Measurements from ENCODE around the gene ABHD3. TPM values are rescaled to one million over a fixed set of nuclear protein-coding genes. Genes with fewer than 3 reads are reported as not detected.
"Not testable (repeated sequence)": the region's sequence is repeated elsewhere in the genome, so short reads cannot be mapped to it uniquely, and the experiment has no call there.

Gene ABHD3
- total RNA-seq, 1 donor from 2014 or later, result 10.5 TPM

GRCh38 chr18:21638822-21639221 lies 65.8 kb downstream of the ABHD3 start:
- no peaks in the 10 kb centered on the region for H3K27me3 ChIP-seq (ENCODE audit: control insufficient read depth, insufficient read depth, low read length)
- no peak for TF ChIP-seq CTCF (IDR thresholded peaks at IDR 0.05; ENCODE audit: insufficient read depth, low read length, severe bottlenecking)
- no peak overlapping the region for H3K4me3 ChIP-seq (ENCODE audit: low read depth, low read length)
- H3K36me3 ChIP-seq (ENCODE audit: control insufficient read depth, insufficient read depth, low read length), result peaks cover 1% of the 10 kb centered on the region
- DNase-seq (ENCODE audit: low read depth) (no peak), FAIRE-seq (no peak)

DNA sequence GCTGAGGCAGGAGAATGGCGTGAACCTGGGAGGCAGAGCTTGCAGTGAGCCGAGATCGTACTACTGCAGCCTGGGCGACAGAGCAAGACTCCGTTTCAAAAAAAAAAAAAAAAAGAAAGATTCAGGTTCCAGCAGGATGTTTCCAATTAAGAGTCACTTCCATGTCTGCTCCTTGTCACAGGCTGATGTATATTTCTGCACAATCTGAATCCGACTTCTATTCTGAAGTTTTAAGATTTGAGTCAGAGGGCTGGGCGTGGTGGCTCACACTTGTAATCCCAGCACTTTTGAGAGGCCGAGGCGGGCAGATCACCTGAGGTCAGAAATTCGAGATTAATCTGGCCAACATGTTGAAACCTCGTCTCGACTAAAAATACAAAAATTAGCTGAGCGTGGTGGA lies 67.8 kb downstream of the ABHD3 start:
- FAIRE-seq (no peak), DNase-seq (ENCODE audit: low read depth) (no peak)
- Histone ChIP-seq H3K27me3 (ENCODE audit: control insufficient read depth, insufficient read depth, low read length) (no peaks in the 10 kb centered on the region), H3K4me3 (ENCODE audit: low read depth, low read length) (no peak overlapping the region), H3K36me3 (ENCODE audit: control insufficient read depth, insufficient read depth, low read length) (peaks cover 1% of the 10 kb centered on the region)
- TF ChIP-seq CTCF (IDR thresholded peaks at IDR 0.05; ENCODE audit: insufficient read depth, low read length, severe bottlenecking), result no peak

DNA sequence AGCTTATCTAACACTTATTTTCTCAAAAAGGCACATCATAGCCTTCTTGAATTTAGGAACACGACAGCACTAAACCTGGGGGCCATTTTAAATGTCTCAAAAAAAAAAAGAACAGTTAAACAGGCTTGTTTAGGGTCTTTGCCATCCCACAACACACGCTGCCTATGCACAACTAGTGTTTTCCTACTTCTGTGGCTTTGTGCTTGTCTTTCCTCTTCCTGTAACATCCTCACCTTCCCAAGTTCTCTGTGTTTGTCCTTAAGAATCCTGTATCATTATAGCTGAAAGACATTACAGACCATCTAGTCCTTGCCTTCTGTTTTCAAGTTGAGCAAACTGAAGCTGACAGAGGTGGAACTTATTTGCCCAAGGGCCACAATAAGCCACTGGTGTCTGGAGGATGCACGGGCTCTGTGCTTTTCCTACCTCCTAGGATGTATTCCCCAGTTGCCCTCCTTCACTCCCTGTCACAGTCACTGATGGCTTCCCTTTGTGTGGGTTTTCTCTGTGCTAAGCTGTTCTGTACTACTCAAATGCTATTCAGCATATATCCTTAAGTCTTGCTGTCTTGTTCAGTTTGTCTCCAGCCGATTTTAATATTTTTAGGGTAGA lies 69.9 kb downstream of the ABHD3 start:
- H3K27me3 ChIP-seq (ENCODE audit: control insufficient read depth, insufficient read depth, low read length), result no peaks in the 10 kb centered on the region
- H3K4me3 ChIP-seq (ENCODE audit: low read depth, low read length), result no peak overlapping the region
- TF ChIP-seq CTCF (IDR thresholded peaks at IDR 0.05; ENCODE audit: insufficient read depth, low read length, severe bottlenecking), result no peak
- DNase-seq (ENCODE audit: low read depth) (no peak), FAIRE-seq (no peak)
- H3K36me3 ChIP-seq (ENCODE audit: control insufficient read depth, insufficient read depth, low read length), result peaks cover 1% of the 10 kb centered on the region

DNA sequence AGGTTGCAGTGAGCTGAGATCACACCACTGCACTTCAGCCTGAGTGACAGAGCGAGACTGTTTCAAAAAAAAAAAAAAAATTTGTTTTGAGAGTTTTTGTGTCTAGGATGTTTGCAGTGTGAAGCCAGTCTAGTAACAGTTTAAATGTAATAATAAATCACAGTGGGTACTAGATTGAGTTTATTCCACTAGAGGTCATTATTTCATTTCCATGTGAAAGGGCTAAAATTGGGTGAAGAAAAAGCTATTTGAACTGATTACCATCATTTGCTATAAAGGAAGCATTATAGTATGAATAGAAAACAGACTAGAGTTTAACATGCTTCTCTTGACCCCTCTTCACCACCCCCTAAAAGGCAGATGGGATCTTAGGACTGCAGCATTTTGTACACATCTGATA lies 72.2 kb downstream of the ABHD3 start:
- TF ChIP-seq CTCF (IDR thresholded peaks at IDR 0.05; ENCODE audit: insufficient read depth, low read length, severe bottlenecking), result no peak
- H3K27me3 ChIP-seq (ENCODE audit: control insufficient read depth, insufficient read depth, low read length), result no peaks in the 10 kb centered on the region
- no peak overlapping the region for H3K4me3 ChIP-seq (ENCODE audit: low read depth, low read length)
- H3K36me3 ChIP-seq (ENCODE audit: control insufficient read depth, insufficient read depth, low read length), result peaks cover 5% of the 10 kb centered on the region
- DNase-seq (ENCODE audit: low read depth) (no peak), FAIRE-seq (no peak)

DNA sequence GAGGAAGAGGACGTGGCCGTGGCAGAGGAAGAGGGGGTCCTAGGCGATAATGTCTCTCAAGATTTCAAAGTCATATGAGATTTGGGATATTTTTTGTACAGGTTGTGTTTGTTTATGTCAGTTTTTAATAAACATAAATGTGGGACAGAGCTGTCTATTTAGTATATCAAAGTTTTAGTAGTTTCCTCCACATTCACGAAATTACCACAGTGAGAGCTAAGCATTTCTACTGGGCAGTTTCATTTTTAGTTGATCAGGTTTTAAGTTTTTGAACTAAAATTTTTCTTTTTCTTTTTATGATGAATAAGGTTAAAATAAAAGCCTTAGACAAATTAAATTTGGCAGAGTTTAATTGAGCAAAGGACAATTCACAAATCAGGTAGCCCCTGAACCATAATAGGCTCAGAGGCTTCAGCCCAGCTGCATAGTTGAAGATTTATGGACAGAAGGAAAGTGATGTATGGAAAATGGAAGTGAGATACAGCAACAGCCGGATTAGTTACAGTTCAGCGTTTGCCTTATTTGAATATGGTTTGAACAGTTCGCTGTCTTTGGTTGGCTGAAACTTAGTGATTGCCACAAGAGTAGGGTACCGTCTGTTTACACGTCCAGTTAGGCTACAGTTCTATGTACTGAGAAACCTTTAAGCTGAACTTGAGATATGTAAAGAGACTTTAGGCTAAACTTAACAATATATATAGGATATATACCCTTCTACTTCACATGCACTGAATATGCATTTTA lies 75.3 kb downstream of the ABHD3 start:
- H3K36me3 ChIP-seq (ENCODE audit: control insufficient read depth, insufficient read depth, low read length), result peaks cover 7% of the 10 kb centered on the region

GRCh38 chr18:21621640-21622039 lies 82.9 kb downstream of the ABHD3 start:
- H3K36me3 ChIP-seq (ENCODE audit: control insufficient read depth, insufficient read depth, low read length); H3K4me3 ChIP-seq (ENCODE audit: low read depth, low read length); H3K27me3 ChIP-seq (ENCODE audit: control insufficient read depth, insufficient read depth, low read length); FAIRE-seq; DNase-seq (ENCODE audit: low read depth): not testable (repeated sequence)

More for the DNA sequence above, 75.3 kb downstream of the ABHD3 start:
- TF ChIP-seq CTCF (IDR thresholded peaks at IDR 0.05; ENCODE audit: insufficient read depth, low read length, severe bottlenecking), result no peak
- DNase-seq (ENCODE audit: low read depth) (no peak), FAIRE-seq (no peak)
- Histone ChIP-seq H3K27me3 (ENCODE audit: control insufficient read depth, insufficient read depth, low read length) (no peaks in the 10 kb centered on the region), H3K4me3 (ENCODE audit: low read depth, low read length) (no peak overlapping the region)
